ENCODE results near the gene NT5DC3. TPM values are rescaled to one million over a fixed set of nuclear protein-coding genes. Genes with fewer than 3 reads are reported as not detected.

NT5DC3 gene
- total RNA-seq, 1 donor from 2014 or later: 3.1 TPM

DNA sequence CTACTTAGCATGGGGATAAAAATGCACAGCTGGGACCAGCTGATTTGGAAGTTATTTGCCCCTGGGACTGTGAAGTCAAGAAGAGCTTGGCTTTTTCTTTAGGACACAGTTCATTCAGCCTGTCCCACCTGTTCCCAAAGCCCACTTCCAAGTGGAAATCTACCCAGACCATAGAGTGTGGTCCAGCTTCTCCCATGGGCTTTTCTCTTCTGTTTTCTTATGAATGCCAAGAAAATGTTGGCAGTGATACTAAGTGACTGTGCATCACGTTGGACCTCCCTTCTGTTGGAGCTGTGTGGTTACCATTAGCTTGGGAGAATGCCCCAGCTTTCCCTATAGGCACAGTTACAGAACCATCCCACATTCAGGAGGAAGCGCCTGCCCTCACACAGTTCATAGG, 89.4 kb downstream of the NT5DC3 start:
- Histone ChIP-seq H3K9me3 (replicated peaks) (no peaks in the 10 kb centered on the region), H3K27ac (replicated peaks) (no peak overlapping the region), H3K4me1 (no peaks in the 10 kb centered on the region), H3K27me3 (ENCODE audit: low read depth) (peaks cover 11% of the 10 kb centered on the region), H3K36me3 (no peaks in the 10 kb centered on the region), H3K4me3 (no peak overlapping the region)
- intact Hi-C loops (cut with micrococcal nuclease): no loop called here
- DNase-seq: no peak
- TF ChIP-seq, protein P1, sequence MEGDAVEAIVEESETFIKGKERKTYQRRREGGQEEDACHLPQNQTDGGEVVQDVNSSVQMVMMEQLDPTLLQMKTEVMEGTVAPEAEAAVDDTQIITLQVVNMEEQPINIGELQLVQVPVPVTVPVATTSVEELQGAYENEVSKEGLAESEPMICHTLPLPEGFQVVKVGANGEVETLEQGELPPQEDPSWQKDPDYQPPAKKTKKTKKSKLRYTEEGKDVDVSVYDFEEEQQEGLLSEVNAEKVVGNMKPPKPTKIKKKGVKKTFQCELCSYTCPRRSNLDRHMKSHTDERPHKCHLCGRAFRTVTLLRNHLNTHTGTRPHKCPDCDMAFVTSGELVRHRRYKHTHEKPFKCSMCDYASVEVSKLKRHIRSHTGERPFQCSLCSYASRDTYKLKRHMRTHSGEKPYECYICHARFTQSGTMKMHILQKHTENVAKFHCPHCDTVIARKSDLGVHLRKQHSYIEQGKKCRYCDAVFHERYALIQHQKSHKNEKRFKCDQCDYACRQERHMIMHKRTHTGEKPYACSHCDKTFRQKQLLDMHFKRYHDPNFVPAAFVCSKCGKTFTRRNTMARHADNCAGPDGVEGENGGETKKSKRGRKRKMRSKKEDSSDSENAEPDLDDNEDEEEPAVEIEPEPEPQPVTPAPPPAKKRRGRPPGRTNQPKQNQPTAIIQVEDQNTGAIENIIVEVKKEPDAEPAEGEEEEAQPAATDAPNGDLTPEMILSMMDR (IDR thresholded peaks at IDR 0.05; ENCODE audit: borderline replicate concordance): no peak

DNA sequence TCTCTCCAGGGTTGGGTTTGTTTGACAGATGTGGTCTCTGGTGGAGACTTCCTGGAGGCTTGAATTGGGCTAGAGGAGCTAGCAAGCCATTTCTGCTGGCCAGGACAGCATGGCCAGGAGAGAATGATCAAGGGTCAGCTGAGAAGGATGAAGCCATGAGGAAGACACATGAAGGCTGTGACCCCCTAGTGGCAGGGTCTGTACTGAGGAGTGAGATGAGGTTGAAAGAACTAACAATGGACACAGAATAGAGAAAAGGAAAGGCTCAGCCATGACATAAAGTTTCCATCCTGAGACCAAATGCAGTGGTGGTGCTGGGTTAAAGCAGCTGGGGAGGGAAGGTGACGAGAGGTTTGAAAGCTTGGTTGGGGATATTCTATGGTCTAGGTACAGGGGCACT, 89.9 kb downstream of the NT5DC3 start:
- no peak overlapping the region for H3K27ac ChIP-seq (replicated peaks)
- no peak for DNase-seq

DNA sequence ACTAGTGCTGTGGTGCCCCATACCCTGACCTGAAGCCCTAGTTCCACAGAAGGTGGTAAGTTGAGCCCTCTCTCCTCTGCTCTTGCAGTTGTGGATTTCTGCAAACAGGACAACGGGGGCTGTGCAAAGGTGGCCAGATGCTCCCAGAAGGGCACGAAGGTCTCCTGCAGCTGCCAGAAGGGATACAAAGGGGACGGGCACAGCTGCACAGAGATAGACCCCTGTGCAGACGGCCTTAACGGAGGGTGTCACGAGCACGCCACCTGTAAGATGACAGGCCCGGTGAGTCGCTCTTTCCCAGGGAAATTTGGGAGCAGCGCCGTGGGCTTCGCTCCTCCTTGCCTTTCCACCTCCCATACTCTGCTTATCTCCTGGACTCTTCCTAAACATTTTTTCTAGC, 92.2 kb downstream of the NT5DC3 start:
- no peak overlapping the region for H3K27ac ChIP-seq (replicated peaks)
- intact Hi-C loops (cut with micrococcal nuclease): no loop called here
- H3K4me3 ChIP-seq: no peak overlapping the region
- H3K27me3 ChIP-seq (ENCODE audit: low read depth): peaks cover 11% of the 10 kb centered on the region
- no peaks in the 10 kb centered on the region for H3K36me3 ChIP-seq
- H3K4me1 ChIP-seq: no peaks in the 10 kb centered on the region
- no peaks in the 10 kb centered on the region for H3K9me3 ChIP-seq (replicated peaks)
- TF ChIP-seq, protein P1 (IDR thresholded peaks at IDR 0.05; ENCODE audit: borderline replicate concordance): no peak
- DNase-seq: no peak

More for the DNA sequence above, 89.9 kb downstream of the NT5DC3 start:
- Histone ChIP-seq H3K36me3 (no peaks in the 10 kb centered on the region), H3K27me3 (ENCODE audit: low read depth) (peaks cover 11% of the 10 kb centered on the region), H3K4me3 (no peak overlapping the region), H3K4me1 (no peaks in the 10 kb centered on the region), H3K9me3 (replicated peaks) (no peaks in the 10 kb centered on the region)
- intact Hi-C loops (cut with micrococcal nuclease): no loop called here
- TF ChIP-seq, protein P1 (IDR thresholded peaks at IDR 0.05; ENCODE audit: borderline replicate concordance): peak; percentile 18

DNA sequence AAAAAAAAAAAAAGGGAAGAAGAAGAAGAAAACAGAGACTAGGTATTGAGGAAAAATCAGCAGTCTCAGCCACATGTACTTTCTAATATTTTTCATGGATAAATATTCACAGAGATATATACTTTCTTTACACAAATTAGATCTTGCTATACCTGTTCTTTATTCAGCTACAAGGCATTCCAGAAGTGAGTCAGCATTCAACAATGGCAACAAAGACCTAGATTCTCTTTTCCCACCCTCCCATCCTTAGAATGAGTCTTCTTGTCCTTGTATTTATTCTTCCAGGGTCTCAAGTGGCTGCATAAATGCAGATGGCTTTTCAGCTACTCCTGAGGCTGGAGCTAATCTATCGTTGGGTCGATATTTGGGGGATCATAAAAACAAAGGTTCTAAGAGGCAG, 93.0 kb downstream of the NT5DC3 start:
- intact Hi-C loops (cut with micrococcal nuclease): no loop called here
- Histone ChIP-seq H3K4me3 (no peak overlapping the region), H3K27me3 (ENCODE audit: low read depth) (peaks cover 3% of the 10 kb centered on the region), H3K27ac (replicated peaks) (no peak overlapping the region), H3K4me1 (no peaks in the 10 kb centered on the region), H3K9me3 (replicated peaks) (no peaks in the 10 kb centered on the region), H3K36me3 (no peaks in the 10 kb centered on the region)
- TF ChIP-seq, protein P1 (IDR thresholded peaks at IDR 0.05; ENCODE audit: borderline replicate concordance): no peak
- DNase-seq: no peak

DNA sequence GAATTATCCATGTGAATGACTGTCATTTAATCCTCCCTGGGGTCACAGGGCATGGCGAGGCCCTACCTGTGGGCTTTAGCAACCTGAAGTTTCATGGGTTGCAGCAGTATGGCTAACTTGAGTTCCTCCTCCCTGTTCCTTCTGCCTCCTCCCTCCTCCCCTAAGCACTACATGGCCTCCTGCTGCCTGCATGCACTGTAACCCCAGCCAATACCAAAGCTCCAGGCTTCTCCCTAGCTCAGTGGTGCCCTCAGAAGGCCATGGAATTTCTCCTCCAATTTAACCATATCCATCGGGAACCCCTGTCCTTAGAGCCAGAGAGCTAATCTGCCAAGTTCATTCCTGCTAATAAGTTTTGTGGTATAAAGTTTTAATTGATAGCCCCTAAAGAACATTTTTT, 95.1 kb downstream of the NT5DC3 start:
- intact Hi-C loops (cut with micrococcal nuclease): no loop called here
- no peaks in the 10 kb centered on the region for H3K9me3 ChIP-seq (replicated peaks)
- peaks cover 10% of the 10 kb centered on the region for H3K4me1 ChIP-seq
- no peaks in the 10 kb centered on the region for H3K27me3 ChIP-seq (ENCODE audit: low read depth)
- no peak for DNase-seq
- H3K27ac ChIP-seq (replicated peaks): no peak overlapping the region
- H3K4me3 ChIP-seq: no peak overlapping the region
- no peaks in the 10 kb centered on the region for H3K36me3 ChIP-seq
- TF ChIP-seq, protein P1 (IDR thresholded peaks at IDR 0.05; ENCODE audit: borderline replicate concordance): peak; percentile 35

DNA sequence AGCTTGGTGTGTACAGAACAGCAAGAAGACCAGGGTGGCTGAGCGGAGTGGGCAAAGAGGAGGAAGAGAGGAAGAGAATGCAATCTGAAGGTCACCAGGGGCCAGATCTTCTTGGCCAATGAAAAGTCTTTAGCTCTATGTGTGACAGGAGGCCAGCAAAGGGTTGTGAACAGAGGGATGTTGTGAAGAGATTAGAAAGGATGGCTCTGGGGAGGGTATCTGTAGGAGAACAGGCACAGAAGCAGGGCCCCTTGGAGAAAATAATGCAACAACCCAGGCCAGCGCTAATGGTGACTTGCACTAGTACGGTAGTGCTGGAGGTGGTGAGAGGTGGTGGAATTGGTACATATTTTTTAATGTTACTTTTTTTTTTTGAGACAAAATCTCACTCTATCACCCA, 97.2 kb downstream of the NT5DC3 start:
- TF ChIP-seq, protein P1 (IDR thresholded peaks at IDR 0.05; ENCODE audit: borderline replicate concordance): no peak
- Histone ChIP-seq H3K36me3 (no peaks in the 10 kb centered on the region), H3K4me1 (peaks cover 14% of the 10 kb centered on the region), H3K27ac (replicated peaks) (no peak overlapping the region), H3K27me3 (ENCODE audit: low read depth) (no peaks in the 10 kb centered on the region), H3K9me3 (replicated peaks) (no peaks in the 10 kb centered on the region), H3K4me3 (no peak overlapping the region)
- DNase-seq: no peak
- intact Hi-C loops (cut with micrococcal nuclease): no loop called here
